Suprapubic skin (tissue), 4 donors: ENCODE measurements around the gene PTPN14.

Experiments used
- CTCF ChIP-seq, 2 donors: fragments of 200-600 bp in 1 of 2; fragments of 450-650 bp in 1 of 2; sonication (generic) in 1 of 2; IDR thresholded peaks; one replicate each; pipeline ENCODE4 v1.5.1; 2016 to 2019; ENCODE audit warnings: antibody characterized with exemption in 2 of 2, mild to moderate bottlenecking in 1 of 2, moderate library complexity in 1 of 2
- EP300 ChIP-seq: sonication (generic); formaldehyde crosslinking; IDR thresholded peaks from one replicate; pipeline ENCODE4 v1.6.1; 2017; ENCODE audit warnings: antibody characterized with exemption
- POLR2A ChIP-seq, 2 donors: fragments of 450-650 bp; IDR thresholded peaks; one replicate each; pipeline ENCODE4 v1.6.1; 2017; ENCODE audit warnings: antibody characterized with exemption in 2 of 2, mild to moderate bottlenecking in 2 of 2, moderate library complexity in 2 of 2
- POLR2AphosphoS5 ChIP-seq, 3 donors: sonication (generic); formaldehyde crosslinking; IDR thresholded peaks; one replicate each; pipeline ENCODE4 v1.6.1; 2017; ENCODE audit warnings: antibody characterized with exemption in 3 of 3

GRCh38 chr1:214475746-214476145 is 75.7 kb downstream of the PTPN14 start:
- TF ChIP-seq CTCF (IDR thresholded peaks at IDR 0.05) (no peak), POLR2A (IDR thresholded peaks at IDR 0.05) (no peak), EP300 (no peak), POLR2AphosphoS5 (IDR thresholded peaks at IDR 0.05) (no peak)
